ENCODE measurements around the gene LRRC4C. TPM values are rescaled to one million over a fixed set of nuclear protein-coding genes. Genes with fewer than 3 reads are reported as not detected.

The LRRC4C gene
- total RNA-seq, 1 donor from 2014 or later, result 0.64 TPM

DNA sequence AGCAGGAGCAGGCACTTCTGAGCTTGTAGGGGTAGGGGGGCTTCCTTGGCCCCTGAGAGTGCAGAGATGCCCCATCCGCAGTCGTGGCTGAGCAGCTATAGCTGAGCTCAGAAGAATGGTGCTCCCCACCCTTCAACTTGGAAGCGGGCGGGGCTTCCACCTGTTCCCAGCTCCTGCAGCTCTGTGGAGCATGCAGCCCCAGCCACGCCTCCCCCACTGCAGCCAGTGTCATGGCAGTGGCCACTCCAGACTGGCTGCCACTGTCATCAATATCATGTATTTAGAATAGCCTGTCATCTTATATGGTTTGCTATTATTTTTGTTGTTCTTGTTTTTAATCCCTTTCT, 213.1 kb downstream of the LRRC4C start:
- TF ChIP-seq, protein P1, sequence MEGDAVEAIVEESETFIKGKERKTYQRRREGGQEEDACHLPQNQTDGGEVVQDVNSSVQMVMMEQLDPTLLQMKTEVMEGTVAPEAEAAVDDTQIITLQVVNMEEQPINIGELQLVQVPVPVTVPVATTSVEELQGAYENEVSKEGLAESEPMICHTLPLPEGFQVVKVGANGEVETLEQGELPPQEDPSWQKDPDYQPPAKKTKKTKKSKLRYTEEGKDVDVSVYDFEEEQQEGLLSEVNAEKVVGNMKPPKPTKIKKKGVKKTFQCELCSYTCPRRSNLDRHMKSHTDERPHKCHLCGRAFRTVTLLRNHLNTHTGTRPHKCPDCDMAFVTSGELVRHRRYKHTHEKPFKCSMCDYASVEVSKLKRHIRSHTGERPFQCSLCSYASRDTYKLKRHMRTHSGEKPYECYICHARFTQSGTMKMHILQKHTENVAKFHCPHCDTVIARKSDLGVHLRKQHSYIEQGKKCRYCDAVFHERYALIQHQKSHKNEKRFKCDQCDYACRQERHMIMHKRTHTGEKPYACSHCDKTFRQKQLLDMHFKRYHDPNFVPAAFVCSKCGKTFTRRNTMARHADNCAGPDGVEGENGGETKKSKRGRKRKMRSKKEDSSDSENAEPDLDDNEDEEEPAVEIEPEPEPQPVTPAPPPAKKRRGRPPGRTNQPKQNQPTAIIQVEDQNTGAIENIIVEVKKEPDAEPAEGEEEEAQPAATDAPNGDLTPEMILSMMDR (IDR thresholded peaks at IDR 0.05; ENCODE audit: partially characterized antibody, unreplicated experiment), result no peak
- no peaks in the 10 kb centered on the region for H3K4me1 Mint-ChIP-seq (ENCODE audit: low read depth, unreplicated experiment)
- H3K4me3 Mint-ChIP-seq (ENCODE audit: unreplicated experiment), result no peak overlapping the region
- H3K27me3 Mint-ChIP-seq (ENCODE audit: unreplicated experiment), result no peaks in the 10 kb centered on the region
- H3K9me3 Mint-ChIP-seq (ENCODE audit: unreplicated experiment), result peaks cover 3% of the 10 kb centered on the region
- DNase-seq, result peak; percentile 10
- no peaks in the 10 kb centered on the region for H3K36me3 Mint-ChIP-seq (ENCODE audit: unreplicated experiment)
- H3K27ac Mint-ChIP-seq (ENCODE audit: unreplicated experiment), result no peak overlapping the region

DNA sequence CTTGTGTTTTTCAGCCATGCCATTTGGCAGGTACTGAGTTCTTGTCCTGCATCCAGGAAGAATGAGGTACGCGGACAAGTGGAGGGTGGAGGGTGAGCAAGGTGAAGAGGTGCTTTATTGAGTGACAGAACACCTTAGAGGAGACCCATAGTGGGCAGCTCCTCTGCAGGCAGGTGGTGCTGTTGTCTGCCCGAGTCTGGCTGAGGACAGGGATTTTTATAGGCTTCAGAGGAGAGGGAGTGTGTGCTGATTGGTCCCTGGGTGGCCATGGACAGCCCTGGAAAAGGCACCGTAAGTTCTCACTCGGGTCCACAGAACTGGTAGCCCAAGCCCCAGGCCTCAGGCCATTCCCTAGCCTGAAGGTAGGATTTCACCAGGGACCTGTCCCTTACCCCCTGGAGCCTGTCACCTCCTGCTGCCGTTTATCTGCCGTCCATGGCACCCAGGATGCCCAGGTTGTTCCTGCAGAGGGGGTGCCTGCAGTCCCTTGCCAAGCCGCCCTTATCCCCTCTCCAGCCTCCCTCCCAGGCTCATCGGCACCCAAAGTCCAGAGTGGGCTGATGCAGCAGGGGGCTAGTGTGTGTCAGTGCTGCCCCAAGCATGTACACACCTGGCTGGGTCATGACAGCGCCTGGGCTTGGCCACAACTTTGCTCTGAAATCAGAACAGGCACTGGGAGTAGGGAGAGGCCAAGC, 213.6 kb downstream of the LRRC4C start:
- no peaks in the 10 kb centered on the region for H3K4me1 Mint-ChIP-seq (ENCODE audit: low read depth, unreplicated experiment)
- H3K36me3 Mint-ChIP-seq (ENCODE audit: unreplicated experiment), result no peaks in the 10 kb centered on the region
- no peak overlapping the region for H3K4me3 Mint-ChIP-seq (ENCODE audit: unreplicated experiment)
- H3K27ac Mint-ChIP-seq (ENCODE audit: unreplicated experiment), result no peak overlapping the region
- TF ChIP-seq, protein P1 (IDR thresholded peaks at IDR 0.05; ENCODE audit: partially characterized antibody, unreplicated experiment), result no peak
- H3K9me3 Mint-ChIP-seq (ENCODE audit: unreplicated experiment), result peaks cover 3% of the 10 kb centered on the region
- no peaks in the 10 kb centered on the region for H3K27me3 Mint-ChIP-seq (ENCODE audit: unreplicated experiment)
- DNase-seq, result peak; percentile 11

DNA sequence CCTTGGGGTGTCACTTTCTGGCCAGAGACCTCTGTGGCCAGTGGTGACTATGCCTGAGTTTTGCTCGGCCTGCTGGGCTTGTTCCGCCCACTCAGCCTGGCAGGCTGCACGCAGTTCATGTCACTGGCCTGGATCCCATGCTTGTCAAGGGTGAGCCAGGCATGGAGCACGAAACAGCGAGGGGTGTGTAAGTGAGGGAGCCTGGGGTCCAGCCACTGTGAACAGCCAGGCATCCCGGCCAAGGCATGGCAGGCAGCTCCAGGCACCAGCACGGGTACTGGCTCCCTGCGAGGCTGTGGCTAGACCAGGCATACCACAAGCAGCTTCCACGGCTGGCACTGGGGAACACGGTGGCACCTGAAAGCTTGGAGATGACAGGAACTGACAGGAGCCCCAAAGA, 214.3 kb downstream of the LRRC4C start:
- DNase-seq, result peak; percentile 7
- H3K4me3 Mint-ChIP-seq (ENCODE audit: unreplicated experiment), result no peak overlapping the region
- H3K27ac Mint-ChIP-seq (ENCODE audit: unreplicated experiment), result no peak overlapping the region
- no peaks in the 10 kb centered on the region for H3K36me3 Mint-ChIP-seq (ENCODE audit: unreplicated experiment)
- TF ChIP-seq, protein P1 (IDR thresholded peaks at IDR 0.05; ENCODE audit: partially characterized antibody, unreplicated experiment), result no peak
- peaks cover 3% of the 10 kb centered on the region for H3K9me3 Mint-ChIP-seq (ENCODE audit: unreplicated experiment)
- H3K27me3 Mint-ChIP-seq (ENCODE audit: unreplicated experiment), result no peaks in the 10 kb centered on the region
- no peaks in the 10 kb centered on the region for H3K4me1 Mint-ChIP-seq (ENCODE audit: low read depth, unreplicated experiment)

DNA sequence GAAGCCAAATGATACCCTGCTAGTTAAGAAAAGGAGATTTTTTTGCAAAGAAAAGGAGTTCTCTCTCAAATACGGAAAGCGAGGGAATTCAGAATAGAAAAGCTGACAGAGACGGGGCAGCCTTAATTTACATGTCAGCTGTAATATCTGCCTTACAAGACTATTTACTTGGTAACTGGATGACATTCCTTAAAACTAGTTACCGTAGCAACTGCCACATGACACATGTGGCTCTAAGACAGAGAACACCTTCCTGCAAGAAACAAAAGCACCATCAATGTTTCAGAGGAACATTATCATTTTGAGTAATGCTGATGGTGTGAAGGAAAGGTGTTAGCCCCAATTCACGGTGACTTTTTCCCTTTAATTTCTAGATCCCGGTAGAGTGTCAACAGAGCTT, 222.1 kb downstream of the LRRC4C start:
- H3K36me3 Mint-ChIP-seq (ENCODE audit: unreplicated experiment), result no peaks in the 10 kb centered on the region
- TF ChIP-seq, protein P1 (IDR thresholded peaks at IDR 0.05; ENCODE audit: partially characterized antibody, unreplicated experiment), result no peak
- no peak overlapping the region for H3K4me3 Mint-ChIP-seq (ENCODE audit: unreplicated experiment)
- no peak overlapping the region for H3K27ac Mint-ChIP-seq (ENCODE audit: unreplicated experiment)
- DNase-seq, result no peak
- H3K4me1 Mint-ChIP-seq (ENCODE audit: low read depth, unreplicated experiment), result no peaks in the 10 kb centered on the region
- H3K9me3 Mint-ChIP-seq (ENCODE audit: unreplicated experiment), result peaks cover 3% of the 10 kb centered on the region
- H3K27me3 Mint-ChIP-seq (ENCODE audit: unreplicated experiment), result no peaks in the 10 kb centered on the region

DNA sequence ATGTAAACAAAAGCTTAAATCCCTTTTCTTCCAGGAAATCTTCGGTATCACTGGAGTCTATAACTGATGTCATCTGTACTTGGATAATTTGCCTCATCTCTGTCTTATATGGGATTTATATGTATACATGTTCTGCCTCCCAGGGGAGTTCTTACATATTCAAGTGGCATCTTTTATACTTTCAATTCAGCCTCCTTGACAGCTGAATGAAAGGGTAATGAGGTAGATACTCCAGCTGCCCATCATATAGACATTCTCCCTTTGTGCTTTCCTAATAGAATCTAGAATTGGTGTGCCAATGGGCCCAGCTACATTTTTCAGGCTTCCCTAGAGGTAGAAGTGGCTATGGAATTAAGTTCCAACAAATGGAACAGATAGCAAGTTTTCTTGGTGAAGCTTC, 223.8 kb downstream of the LRRC4C start:
- TF ChIP-seq, protein P1 (IDR thresholded peaks at IDR 0.05; ENCODE audit: partially characterized antibody, unreplicated experiment), result no peak
- no peaks in the 10 kb centered on the region for H3K9me3 Mint-ChIP-seq (ENCODE audit: unreplicated experiment)
- no peaks in the 10 kb centered on the region for H3K36me3 Mint-ChIP-seq (ENCODE audit: unreplicated experiment)
- H3K27ac Mint-ChIP-seq (ENCODE audit: unreplicated experiment), result no peak overlapping the region
- no peaks in the 10 kb centered on the region for H3K27me3 Mint-ChIP-seq (ENCODE audit: unreplicated experiment)
- no peaks in the 10 kb centered on the region for H3K4me1 Mint-ChIP-seq (ENCODE audit: low read depth, unreplicated experiment)
- DNase-seq, result no peak
- no peak overlapping the region for H3K4me3 Mint-ChIP-seq (ENCODE audit: unreplicated experiment)
